ENCODE data around the gene TUSC2.

DNA sequence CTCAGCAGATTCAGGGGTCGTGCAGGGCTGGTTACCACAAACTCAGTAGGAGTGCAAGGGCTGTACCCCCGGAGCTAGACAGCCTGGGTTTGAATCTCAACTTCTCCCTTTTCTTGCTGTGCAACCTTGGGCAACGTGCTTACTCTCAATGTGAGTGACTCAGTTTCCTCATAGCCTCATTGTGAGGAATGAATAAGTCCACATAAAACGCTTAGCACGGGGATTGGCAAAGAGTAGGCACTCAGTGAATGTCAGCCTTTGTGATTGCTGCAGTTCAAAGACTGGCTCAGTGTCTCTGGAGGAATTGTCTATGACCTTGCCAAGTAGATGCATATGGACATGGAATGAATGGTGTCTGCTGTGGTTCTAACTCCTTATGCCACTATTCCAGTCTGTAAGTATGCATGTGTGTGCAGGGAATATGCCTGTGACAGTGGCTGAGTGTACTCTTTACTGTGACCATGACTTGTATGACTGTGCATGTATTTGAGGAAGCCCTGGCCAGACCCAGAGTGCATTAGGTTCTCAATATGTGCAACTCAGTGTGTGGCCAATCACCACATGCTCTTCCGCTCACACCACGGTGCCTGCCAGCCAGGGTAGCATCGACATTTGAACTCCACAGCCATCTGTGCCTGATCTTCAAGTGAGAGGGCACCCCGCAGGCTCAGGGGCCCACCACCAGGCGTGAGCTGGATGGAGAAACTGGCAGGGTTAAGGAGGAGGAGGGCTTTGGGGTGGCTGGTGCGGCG, 27.9 kb downstream of the TUSC2 start:
- TF ChIP-seq POLR2A (IDR thresholded peaks at IDR 0.05) (peak in 1 of 3 donors; percentile 33), POLR2AphosphoS5 (IDR thresholded peaks at IDR 0.05) (peak in 2 of 3 donors; percentile 76)
- TF ChIP-seq, protein P1, sequence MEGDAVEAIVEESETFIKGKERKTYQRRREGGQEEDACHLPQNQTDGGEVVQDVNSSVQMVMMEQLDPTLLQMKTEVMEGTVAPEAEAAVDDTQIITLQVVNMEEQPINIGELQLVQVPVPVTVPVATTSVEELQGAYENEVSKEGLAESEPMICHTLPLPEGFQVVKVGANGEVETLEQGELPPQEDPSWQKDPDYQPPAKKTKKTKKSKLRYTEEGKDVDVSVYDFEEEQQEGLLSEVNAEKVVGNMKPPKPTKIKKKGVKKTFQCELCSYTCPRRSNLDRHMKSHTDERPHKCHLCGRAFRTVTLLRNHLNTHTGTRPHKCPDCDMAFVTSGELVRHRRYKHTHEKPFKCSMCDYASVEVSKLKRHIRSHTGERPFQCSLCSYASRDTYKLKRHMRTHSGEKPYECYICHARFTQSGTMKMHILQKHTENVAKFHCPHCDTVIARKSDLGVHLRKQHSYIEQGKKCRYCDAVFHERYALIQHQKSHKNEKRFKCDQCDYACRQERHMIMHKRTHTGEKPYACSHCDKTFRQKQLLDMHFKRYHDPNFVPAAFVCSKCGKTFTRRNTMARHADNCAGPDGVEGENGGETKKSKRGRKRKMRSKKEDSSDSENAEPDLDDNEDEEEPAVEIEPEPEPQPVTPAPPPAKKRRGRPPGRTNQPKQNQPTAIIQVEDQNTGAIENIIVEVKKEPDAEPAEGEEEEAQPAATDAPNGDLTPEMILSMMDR (IDR thresholded peaks at IDR 0.05 in 8 of 11, conservative IDR thresholded peaks at IDR 0.05 in 3 of 11): peak in 1 of 11 experiments; percentile 18
